BJ (cell line): ENCODE data around the gene CIAO2A. TPM values are rescaled to one million over a fixed set of nuclear protein-coding genes. Genes with fewer than 3 reads are reported as not detected.
"Not testable (repeated sequence)": the region's sequence is repeated elsewhere in the genome, so short reads cannot be mapped to it uniquely, and the experiment has no call there.

Experiments used
- CTCF ChIA-PET: fragments of 350-600 bp; formaldehyde crosslinking; extraction: SDS; loops from one replicate; lab custom pipeline; 2021; ENCODE audit warnings: antibody characterized with exemption, inconsistent platforms; lab: Yijun Ruan, JAX
- POLR2A ChIA-PET: fragments of 300-600 bp; sonication (Branson Sonifier 250); formaldehyde crosslinking; extraction: SDS; loops from one replicate; lab custom pipeline; 2021; ENCODE audit warnings: antibody characterized with exemption; lab: Charles Lee
- DNase-seq: peaks from one replicate; pipeline ENCODE4 v3.0.0-alpha.2; 2011; ENCODE audit warnings: low read depth
- H3K27me3 ChIP-seq: 2 replicates; pipeline ENCODE4 v1.6.0; 2011; ENCODE audit warnings: low read length; ENCODE audit not compliant: control insufficient read depth, insufficient read depth
- H3K36me3 ChIP-seq: 2 replicates; pipeline ENCODE4 v1.5.1; 2011; ENCODE audit warnings: low read length; ENCODE audit not compliant: control insufficient read depth, insufficient read depth
- H3K4me3 ChIP-seq: 2 replicates; pipeline ENCODE4 v1.5.1; 2011; ENCODE audit warnings: low read depth, mild to moderate bottlenecking, control low read depth, low read length
- polyA plus RNA-seq: library from polyadenylated mRNA; depleted of rRNA; stranded (reverse); fragments of >200 nt; gene quantifications from 2 replicates; pipeline ENCODE4 v1.2.3, GENCODE V29; 2011
- TF ChIP-seq, protein P1 (sequence below): IDR thresholded peaks from 2 replicates; pipeline ENCODE4 v1.5.1; 2011; ENCODE audit warnings: low read depth, mild to moderate bottlenecking, control low read depth, inconsistent platforms, low read length, moderate library complexity; ENCODE audit not compliant: insufficient read depth

CIAO2A gene
- polyA plus RNA-seq, 1 experiment, result 24.6 TPM

DNA sequence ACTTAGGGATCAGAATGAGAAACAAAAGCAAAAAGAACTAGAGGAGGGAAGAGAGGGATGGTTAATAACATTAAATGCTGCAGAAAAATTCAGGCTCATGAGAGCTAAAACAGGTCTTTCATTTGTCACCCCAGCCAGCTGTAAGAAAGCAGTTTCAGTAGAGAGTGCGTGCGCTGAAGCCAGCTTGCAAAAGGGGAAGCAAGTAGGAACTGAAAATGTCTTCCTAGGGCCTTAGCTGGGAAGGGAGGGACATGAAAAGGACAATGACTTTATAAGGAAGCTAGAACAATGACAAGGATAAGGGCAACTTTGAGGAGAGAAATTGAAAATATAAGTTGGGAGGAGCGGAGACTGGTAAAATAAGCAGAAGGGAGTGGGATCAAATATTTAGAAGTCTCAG lies 3.1 kb downstream of the CIAO2A start:
- POLR2A ChIA-PET, result no interaction called here
- Histone ChIP-seq H3K27me3 (no peaks in the 10 kb centered on the region), H3K36me3 (peaks cover 2% of the 10 kb centered on the region; the same call in 1 of the 2 replicates), H3K4me3 (no peak overlapping the region)
- CTCF ChIA-PET, result no interaction called here
- TF ChIP-seq, protein P1, sequence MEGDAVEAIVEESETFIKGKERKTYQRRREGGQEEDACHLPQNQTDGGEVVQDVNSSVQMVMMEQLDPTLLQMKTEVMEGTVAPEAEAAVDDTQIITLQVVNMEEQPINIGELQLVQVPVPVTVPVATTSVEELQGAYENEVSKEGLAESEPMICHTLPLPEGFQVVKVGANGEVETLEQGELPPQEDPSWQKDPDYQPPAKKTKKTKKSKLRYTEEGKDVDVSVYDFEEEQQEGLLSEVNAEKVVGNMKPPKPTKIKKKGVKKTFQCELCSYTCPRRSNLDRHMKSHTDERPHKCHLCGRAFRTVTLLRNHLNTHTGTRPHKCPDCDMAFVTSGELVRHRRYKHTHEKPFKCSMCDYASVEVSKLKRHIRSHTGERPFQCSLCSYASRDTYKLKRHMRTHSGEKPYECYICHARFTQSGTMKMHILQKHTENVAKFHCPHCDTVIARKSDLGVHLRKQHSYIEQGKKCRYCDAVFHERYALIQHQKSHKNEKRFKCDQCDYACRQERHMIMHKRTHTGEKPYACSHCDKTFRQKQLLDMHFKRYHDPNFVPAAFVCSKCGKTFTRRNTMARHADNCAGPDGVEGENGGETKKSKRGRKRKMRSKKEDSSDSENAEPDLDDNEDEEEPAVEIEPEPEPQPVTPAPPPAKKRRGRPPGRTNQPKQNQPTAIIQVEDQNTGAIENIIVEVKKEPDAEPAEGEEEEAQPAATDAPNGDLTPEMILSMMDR, result no peak
- no peak for DNase-seq

DNA sequence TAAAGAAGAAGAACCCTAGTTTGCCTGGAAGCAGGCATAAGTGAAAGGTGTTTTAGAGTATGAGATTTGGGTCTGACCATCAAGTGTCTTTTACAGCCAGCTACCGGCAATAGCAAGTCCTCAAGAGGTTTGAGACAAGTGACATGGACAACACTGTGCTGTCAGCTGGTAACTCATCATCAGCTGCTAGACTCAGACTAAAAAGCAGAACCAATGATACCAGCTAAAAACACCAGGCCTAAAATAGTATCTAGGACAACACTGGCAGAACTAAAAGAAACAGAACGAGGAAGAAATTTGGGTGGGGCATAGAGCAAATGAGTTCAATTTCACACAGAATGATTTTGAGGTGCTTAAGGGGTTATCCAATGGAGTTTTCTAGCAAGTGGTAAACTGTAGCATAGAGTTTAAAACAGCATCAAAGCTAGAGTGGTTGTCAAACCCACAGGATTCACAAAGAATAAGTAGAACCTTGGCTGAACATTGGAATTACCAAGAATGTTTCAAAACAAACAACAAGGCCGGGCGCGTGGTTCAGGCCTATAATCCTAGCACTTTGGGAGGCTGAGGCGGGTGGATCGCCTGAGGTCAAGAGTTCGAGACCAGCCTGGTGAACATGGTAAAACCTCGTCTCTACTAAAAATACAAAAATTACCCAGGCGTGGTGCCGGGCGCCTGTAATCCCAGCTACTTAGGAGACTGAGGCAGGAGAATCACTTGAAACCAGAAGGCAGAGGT lies 3.9 kb downstream of the CIAO2A start:
- CTCF ChIA-PET, result no interaction called here

DNA sequence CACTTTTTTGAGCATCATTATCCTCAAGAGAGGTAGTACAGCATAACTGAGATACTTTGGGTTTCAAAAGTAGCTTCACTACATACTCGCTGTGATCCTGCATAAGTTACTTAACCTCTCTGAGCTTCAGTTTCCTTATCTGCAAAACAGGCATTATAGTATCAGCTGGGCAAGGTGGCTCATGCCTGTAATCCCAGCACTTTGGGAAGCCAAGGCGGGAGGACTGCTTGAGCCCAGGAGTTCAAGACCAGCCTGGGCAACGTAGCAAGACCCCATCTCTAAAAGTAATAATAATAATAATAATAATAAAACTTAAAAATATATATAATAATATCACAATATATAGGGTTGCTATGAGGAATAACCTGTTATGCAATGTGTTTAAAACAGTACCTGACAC lies 10.9 kb downstream of the CIAO2A start:
- Histone ChIP-seq H3K27me3 (no peaks in the 10 kb centered on the region), H3K36me3 (peaks cover 3% of the 10 kb centered on the region; the same call in 1 of the 2 replicates), H3K4me3 (no peak overlapping the region)
- CTCF ChIA-PET, result no interaction called here
- no peak for DNase-seq
- TF ChIP-seq, protein P1, result no peak
- POLR2A ChIA-PET, result no interaction called here

More for the DNA sequence above, 3.9 kb downstream of the CIAO2A start:
- no peak overlapping the region for H3K4me3 ChIP-seq
- H3K27me3 ChIP-seq, result no peaks in the 10 kb centered on the region
- no peak for DNase-seq
- peaks cover 2% of the 10 kb centered on the region; the same call in 1 of the 2 replicates for H3K36me3 ChIP-seq
- TF ChIP-seq, protein P1, result no peak
- POLR2A ChIA-PET, result no interaction called here

DNA sequence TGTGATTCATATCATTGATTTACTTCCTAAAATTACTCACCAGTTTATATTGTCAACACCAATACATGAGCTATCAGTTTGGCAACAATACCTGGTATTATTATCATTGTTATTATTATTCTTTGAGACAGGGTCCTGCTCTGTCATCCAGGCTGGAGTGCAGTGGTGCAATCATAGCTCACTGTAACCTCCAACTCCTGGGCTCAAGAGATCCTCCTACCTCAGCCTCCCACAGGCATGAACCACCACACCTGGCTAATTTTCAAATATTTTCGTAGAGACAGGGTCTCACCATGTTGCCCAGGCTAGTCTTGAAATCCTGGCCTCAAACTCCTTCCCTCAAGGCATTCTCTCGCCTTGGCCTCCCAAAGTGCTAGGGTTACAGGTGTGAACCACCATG lies 20.1 kb downstream of the CIAO2A start:
- CTCF ChIA-PET, result interaction anchor here (0.6 to 2.7 kb wide), 3 partner anchors 20 to 463 kb away, joined by 3 to 7 read pairs (median 3); partner anchors contain the start of gene CIAO2A
- H3K27me3 ChIP-seq, POLR2A ChIA-PET, H3K4me3 ChIP-seq, H3K36me3 ChIP-seq, DNase-seq: not testable (repeated sequence)

DNA sequence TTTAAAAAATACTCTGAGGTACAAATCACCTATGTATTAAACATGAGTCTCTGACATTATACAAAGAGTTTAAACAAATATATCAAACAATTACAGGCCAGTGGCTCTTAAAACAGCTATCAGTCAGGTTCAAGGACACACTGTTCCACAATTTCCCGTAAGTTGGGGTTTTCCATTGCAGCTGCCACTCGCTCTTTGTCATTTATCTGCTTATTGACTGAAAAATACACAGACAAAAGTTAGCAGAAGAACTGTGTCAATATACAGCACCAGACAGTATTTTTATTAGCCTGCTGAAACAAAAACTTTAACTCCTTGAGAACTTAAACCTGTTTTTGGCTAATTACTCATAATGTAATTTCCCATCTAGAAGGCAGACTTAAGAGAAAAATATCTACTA lies 20.8 kb downstream of the CIAO2A start:
- TF ChIP-seq, protein P1, result no peak
- no peaks in the 10 kb centered on the region for H3K36me3 ChIP-seq
- no peak overlapping the region for H3K4me3 ChIP-seq
- DNase-seq, result no peak
- CTCF ChIA-PET, result interaction anchor here (0.6 to 2.7 kb wide), 2 partner anchors 106 to 321 kb away, joined by 3 to 7 read pairs; no protein-coding TSS in a partner anchor
- H3K27me3 ChIP-seq, result no peaks in the 10 kb centered on the region
- POLR2A ChIA-PET, result no interaction called here
